ENCODE data around the gene DNAH10. TPM values are rescaled to one million over a fixed set of nuclear protein-coding genes. Genes with fewer than 3 reads are reported as not detected.

DNAH10 gene
- total and polyA plus RNA-seq, 9 donors: 0.05 to 20.2 (median 0.72) TPM

DNA sequence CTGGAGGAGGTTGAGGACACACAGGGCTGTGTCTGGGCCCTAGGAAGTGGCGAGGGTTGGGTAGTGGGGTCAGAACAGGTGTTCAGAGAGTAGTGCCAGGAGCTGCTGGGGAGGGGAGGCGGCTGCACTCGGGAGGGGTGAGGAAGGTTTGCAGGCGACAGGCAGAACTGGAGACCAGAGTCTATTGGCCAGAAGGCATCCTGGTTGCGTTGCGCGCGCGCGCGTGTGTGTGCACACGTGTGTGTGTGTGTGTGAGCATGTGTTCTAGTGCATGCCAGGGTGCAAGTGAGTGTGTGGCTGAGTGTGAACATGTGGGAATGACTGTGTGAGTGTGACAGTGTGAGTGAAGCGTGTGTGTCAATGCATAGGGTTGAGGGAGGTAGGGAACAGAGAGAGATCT lies 124.2 kb downstream of the DNAH10 start:
- WGBS, 3 donors: 78 to 83% (median 81%) methylated on average over 13 of the region's 13 CpGs
- Histone ChIP-seq H3K36me3 (no peaks in the 10 kb centered on the region), H3K9me3 (no peaks in the 10 kb centered on the region), H3K27me3 (no peaks in the 10 kb centered on the region), H3K4me1 (ENCODE audit: insufficient read depth) (no peaks in the 10 kb centered on the region), H3K4me3 (no peak overlapping the region), H3K27ac (no peak overlapping the region)
- intact Hi-C loops (cut with DNase I): loop anchor here in 1 of 4 donors (10.0 kb wide), 1 partner anchor 331 kb away; no protein-coding TSS in a partner anchor
- no peak for DNase-seq
- no peak for TF ChIP-seq POLR2A (IDR thresholded peaks at IDR 0.05)
- no peak for TF ChIP-seq EP300 (IDR thresholded peaks at IDR 0.05)

DNA sequence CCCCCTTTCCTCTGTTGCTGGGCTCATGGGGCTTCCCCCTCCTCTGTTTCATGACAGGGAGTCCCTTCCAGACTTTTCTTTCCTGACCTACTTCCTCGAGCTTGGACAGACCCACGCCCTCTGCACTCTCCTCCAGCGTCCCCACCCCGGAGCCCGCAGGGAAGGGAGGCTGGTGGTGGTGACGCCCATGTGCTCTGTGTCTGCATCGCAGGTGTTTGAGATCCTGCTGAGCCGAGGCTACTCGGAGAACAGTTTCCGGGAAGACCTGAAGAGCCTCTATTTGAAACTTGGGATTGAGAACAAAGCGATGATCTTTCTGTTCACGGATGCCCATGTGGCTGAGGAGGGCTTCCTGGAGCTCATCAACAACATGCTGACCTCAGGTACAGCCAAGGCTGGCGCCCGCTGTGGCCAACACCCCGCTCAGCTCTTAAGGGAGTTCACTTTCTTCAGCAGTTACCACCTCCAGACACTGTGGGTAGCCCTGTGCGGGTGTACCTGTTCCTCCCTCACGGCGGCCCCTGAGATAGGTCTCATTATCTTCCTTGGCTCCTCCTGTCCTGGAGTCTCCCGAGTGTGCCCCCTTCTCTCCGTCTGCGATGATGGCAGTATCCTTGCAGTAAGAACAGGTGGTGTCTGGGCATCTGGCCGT lies 125.0 kb downstream of the DNAH10 start:
- 49 to 58% (median 56%) methylated on average over 22 of the region's 22 CpGs for WGBS, 3 donors
- H3K4me3 ChIP-seq: no peak overlapping the region
- DNase-seq: no peak

DNA sequence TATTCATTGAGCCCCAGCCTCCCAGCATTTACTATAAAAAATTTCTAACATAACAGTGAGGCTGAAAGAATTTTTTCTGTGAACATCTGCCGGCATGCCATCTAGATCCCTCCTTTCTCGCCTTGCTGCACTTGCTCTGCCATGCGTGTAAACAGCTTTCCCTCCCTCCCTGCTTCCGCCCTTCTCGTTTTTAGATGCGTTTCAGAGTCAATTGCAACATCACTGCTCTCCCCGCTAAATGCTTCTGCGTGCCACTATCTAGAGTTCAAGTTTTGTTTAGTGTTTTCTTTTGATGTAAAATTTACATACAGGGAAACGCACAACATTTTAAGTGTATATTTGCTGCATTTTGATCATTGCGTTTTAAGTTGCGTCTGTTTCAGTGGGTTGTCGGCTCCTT lies 126.9 kb downstream of the DNAH10 start:
- intact Hi-C loops (cut with DNase I): loop anchor here in 1 of 4 donors (10.0 kb wide), 1 partner anchor 334 kb away; no protein-coding TSS in a partner anchor
- no peak overlapping the region for H3K27ac ChIP-seq
- no peak overlapping the region for H3K4me3 ChIP-seq
- WGBS, 3 donors: 58 to 75% (median 65%) methylated on average over 12 of the region's 12 CpGs
- H3K4me1 ChIP-seq (ENCODE audit: insufficient read depth): no peaks in the 10 kb centered on the region
- DNase-seq: no peak
- no peaks in the 10 kb centered on the region for H3K9me3 ChIP-seq
- H3K27me3 ChIP-seq: no peaks in the 10 kb centered on the region
- no peak for TF ChIP-seq POLR2A (IDR thresholded peaks at IDR 0.05)
- TF ChIP-seq, protein P1, sequence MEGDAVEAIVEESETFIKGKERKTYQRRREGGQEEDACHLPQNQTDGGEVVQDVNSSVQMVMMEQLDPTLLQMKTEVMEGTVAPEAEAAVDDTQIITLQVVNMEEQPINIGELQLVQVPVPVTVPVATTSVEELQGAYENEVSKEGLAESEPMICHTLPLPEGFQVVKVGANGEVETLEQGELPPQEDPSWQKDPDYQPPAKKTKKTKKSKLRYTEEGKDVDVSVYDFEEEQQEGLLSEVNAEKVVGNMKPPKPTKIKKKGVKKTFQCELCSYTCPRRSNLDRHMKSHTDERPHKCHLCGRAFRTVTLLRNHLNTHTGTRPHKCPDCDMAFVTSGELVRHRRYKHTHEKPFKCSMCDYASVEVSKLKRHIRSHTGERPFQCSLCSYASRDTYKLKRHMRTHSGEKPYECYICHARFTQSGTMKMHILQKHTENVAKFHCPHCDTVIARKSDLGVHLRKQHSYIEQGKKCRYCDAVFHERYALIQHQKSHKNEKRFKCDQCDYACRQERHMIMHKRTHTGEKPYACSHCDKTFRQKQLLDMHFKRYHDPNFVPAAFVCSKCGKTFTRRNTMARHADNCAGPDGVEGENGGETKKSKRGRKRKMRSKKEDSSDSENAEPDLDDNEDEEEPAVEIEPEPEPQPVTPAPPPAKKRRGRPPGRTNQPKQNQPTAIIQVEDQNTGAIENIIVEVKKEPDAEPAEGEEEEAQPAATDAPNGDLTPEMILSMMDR (IDR thresholded peaks at IDR 0.05): no peak
- TF ChIP-seq EP300 (IDR thresholded peaks at IDR 0.05): no peak
- no peaks in the 10 kb centered on the region for H3K36me3 ChIP-seq

More for the DNA sequence above, 125.0 kb downstream of the DNAH10 start:
- H3K4me1 ChIP-seq (ENCODE audit: insufficient read depth): no peaks in the 10 kb centered on the region
- no peak overlapping the region for H3K27ac ChIP-seq
- H3K9me3 ChIP-seq: no peaks in the 10 kb centered on the region
- intact Hi-C loops (cut with DNase I): loop anchor here in 1 of 4 donors (10.0 kb wide), 1 partner anchor 332 kb away; no protein-coding TSS in a partner anchor
- no peaks in the 10 kb centered on the region for H3K36me3 ChIP-seq
- TF ChIP-seq POLR2A (IDR thresholded peaks at IDR 0.05): no peak
- TF ChIP-seq, protein P1 (IDR thresholded peaks at IDR 0.05): no peak
- no peak for TF ChIP-seq EP300 (IDR thresholded peaks at IDR 0.05)
- H3K27me3 ChIP-seq: no peaks in the 10 kb centered on the region

DNA sequence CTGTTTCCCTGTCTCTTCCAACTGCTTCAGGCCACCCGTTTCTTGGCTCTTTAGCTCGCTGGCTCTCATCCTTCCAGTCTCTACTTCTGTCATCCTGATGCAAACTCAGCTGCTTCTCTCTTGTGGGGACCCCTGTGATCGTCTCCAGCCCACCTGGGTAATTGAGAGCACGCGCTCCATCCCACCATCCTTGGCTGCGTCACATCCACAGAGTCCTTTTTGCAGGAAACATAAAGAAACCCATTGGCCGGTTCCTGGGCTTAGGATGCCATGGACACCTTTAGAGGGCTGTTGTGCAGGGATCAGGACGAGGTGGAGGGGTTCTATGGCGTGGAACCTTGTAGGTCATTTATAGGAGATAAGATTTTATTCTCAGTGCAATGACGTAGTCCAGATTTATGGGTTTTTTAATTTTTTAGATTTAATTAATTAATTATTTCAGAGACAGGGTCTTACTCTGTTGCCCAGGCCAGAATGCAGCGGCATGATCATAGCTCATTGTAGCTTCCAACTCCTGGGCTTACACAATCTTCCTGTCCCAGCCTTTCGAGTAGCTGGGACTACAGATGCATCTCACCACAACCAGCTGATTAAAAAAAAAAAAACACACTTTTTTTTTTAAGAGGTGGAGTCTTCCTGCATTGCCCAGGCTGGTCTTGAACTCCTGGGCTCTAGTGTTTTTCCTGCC lies 127.9 kb downstream of the DNAH10 start:
- H3K36me3 ChIP-seq: no peaks in the 10 kb centered on the region
- TF ChIP-seq POLR2A (IDR thresholded peaks at IDR 0.05): no peak
- TF ChIP-seq, protein P1 (IDR thresholded peaks at IDR 0.05): no peak
- TF ChIP-seq EP300 (IDR thresholded peaks at IDR 0.05): no peak
- intact Hi-C loops (cut with DNase I): loop anchor here in 1 of 4 donors (10.0 kb wide), 1 partner anchor 335 kb away; no protein-coding TSS in a partner anchor
- DNase-seq: no peak
- no peak overlapping the region for H3K27ac ChIP-seq
- WGBS, 3 donors: 86 to 89% (median 88%) methylated on average over 12 of the region's 12 CpGs
- H3K27me3 ChIP-seq: no peaks in the 10 kb centered on the region
- no peaks in the 10 kb centered on the region for H3K9me3 ChIP-seq
- H3K4me3 ChIP-seq: no peak overlapping the region
- no peaks in the 10 kb centered on the region for H3K4me1 ChIP-seq (ENCODE audit: insufficient read depth)

DNA sequence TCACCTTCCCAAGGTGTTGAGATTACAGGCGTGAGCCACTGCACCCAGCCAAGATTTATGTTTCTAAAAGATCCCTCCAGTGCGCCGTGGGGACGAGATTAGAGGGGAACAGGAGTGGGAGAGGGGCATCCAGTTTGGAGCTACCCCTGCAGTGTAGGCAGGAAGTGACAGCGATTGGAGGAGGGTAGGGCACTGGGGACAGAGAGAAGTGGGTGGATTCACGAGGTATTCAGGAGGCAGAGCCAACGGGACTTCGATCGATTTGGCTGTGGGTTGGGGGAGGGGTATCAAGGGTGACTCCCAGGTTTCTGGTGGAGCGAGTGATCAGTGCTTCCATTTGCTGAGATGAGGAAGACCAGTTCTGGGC lies 128.4 kb downstream of the DNAH10 start:
- TF ChIP-seq, protein P1 (IDR thresholded peaks at IDR 0.05): no peak
- TF ChIP-seq EP300 (IDR thresholded peaks at IDR 0.05) (no peak), POLR2A (IDR thresholded peaks at IDR 0.05) (no peak)
- DNase-seq: no peak
- intact Hi-C loops (cut with DNase I): no loop called here
- Histone ChIP-seq H3K27me3 (no peaks in the 10 kb centered on the region), H3K36me3 (no peaks in the 10 kb centered on the region), H3K27ac (no peak overlapping the region), H3K9me3 (no peaks in the 10 kb centered on the region), H3K4me1 (ENCODE audit: insufficient read depth) (no peaks in the 10 kb centered on the region), H3K4me3 (no peak overlapping the region)
- WGBS, 3 donors: 55 to 59% (median 59%) methylated on average over 10 of the region's 10 CpGs
